A204.1 (cell line): ENCODE results near the gene TMEM117.
"Not testable (repeated sequence)": the region's sequence is repeated elsewhere in the genome, so short reads cannot be mapped to it uniquely, and the experiment has no call there.

Experiments used
- FAIRE-seq: peaks from 2 replicates; lab custom pipeline; 2012; peaks lifted over from hg19 to GRCh38; lab: Jason Lieb, UNC

The TMEM117 gene

GRCh38 chr12:44026926-44027325, 191.0 kb downstream of the TMEM117 start:
- FAIRE-seq: not testable (repeated sequence)

- no peak for FAIRE-seq
These were observed 193.3 kb downstream of the TMEM117 start for GRCh38 chr12:44029194-44029593.

- FAIRE-seq: no peak
These were observed 195.7 kb downstream of the TMEM117 start for GRCh38 chr12:44031472-44032185.

GRCh38 chr12:44034906-44035305, 199.0 kb downstream of the TMEM117 start:
- FAIRE-seq: no peak

GRCh38 chr12:44036875-44037443, 201.1 kb downstream of the TMEM117 start:
- no peak for FAIRE-seq

GRCh38 chr12:44038411-44038810, 202.5 kb downstream of the TMEM117 start:
- FAIRE-seq: no peak

- FAIRE-seq: not testable (repeated sequence)
These were observed 208.6 kb downstream of the TMEM117 start for GRCh38 chr12:44044491-44044890.

- FAIRE-seq: no peak
These were observed 211.0 kb downstream of the TMEM117 start for GRCh38 chr12:44046732-44047417.

GRCh38 chr12:44052554-44052953, 216.7 kb downstream of the TMEM117 start:
- FAIRE-seq: no peak

- no peak for FAIRE-seq
These were observed 217.8 kb downstream of the TMEM117 start for GRCh38 chr12:44053549-44054127.

- no peak for FAIRE-seq
These were observed 218.4 kb downstream of the TMEM117 start for GRCh38 chr12:44054281-44054680.

GRCh38 chr12:44058366-44058765, 222.5 kb downstream of the TMEM117 start:
- no peak for FAIRE-seq

GRCh38 chr12:44059476-44059875, 223.6 kb downstream of the TMEM117 start:
- no peak for FAIRE-seq

- no peak for FAIRE-seq
These were observed 227.8 kb downstream of the TMEM117 start for GRCh38 chr12:44063671-44064070.

GRCh38 chr12:44076871-44077270, 241.0 kb downstream of the TMEM117 start:
- FAIRE-seq: no peak

- FAIRE-seq: no peak
These were observed 241.4 kb downstream of the TMEM117 start for GRCh38 chr12:44077294-44077693.

- no peak for FAIRE-seq
These were observed 242.4 kb downstream of the TMEM117 start for GRCh38 chr12:44078273-44078672.

- FAIRE-seq: no peak
These were observed 252.8 kb downstream of the TMEM117 start for GRCh38 chr12:44088647-44089046.

GRCh38 chr12:44091948-44092606, 256.2 kb downstream of the TMEM117 start:
- FAIRE-seq: no peak

- FAIRE-seq: no peak
These were observed 262.9 kb downstream of the TMEM117 start for GRCh38 chr12:44098786-44099185.

- no peak for FAIRE-seq
These were observed 263.6 kb downstream of the TMEM117 start for GRCh38 chr12:44099486-44099885.

- no peak for FAIRE-seq
These were observed 264.4 kb downstream of the TMEM117 start for GRCh38 chr12:44100264-44100663.

GRCh38 chr12:44101475-44101874, 265.6 kb downstream of the TMEM117 start:
- FAIRE-seq: no peak
